Endodermal cell (in vitro differentiated cells): ENCODE data around the gene GAP43. TPM values are rescaled to one million over a fixed set of nuclear protein-coding genes. Genes with fewer than 3 reads are reported as not detected.

Experiments used
- DNase-seq: peaks from one replicate; pipeline ENCODE4 v3.0.0-alpha.2; 2017
- H3K27ac ChIP-seq: 2 replicates; pipeline ENCODE4 v1.5.1; 2013; ENCODE audit warnings: mild to moderate bottlenecking, low read depth, low read length, moderate library complexity
- H3K27me3 ChIP-seq: 2 replicates; pipeline ENCODE4 v1.6.1; 2013; ENCODE audit warnings: mild to moderate bottlenecking, low read length, moderate library complexity; ENCODE audit not compliant: insufficient read depth, control insufficient read depth, poor library complexity, severe bottlenecking
- H3K36me3 ChIP-seq: 2 replicates; pipeline ENCODE4 v1.7.0; 2013; ENCODE audit warnings: mild to moderate bottlenecking, low read length, moderate library complexity; ENCODE audit not compliant: control insufficient read depth, insufficient read depth
- H3K4me1 ChIP-seq: one replicate; pipeline ENCODE4 v1.7.0; 2013; ENCODE audit warnings: low read length; ENCODE audit not compliant: control insufficient read depth, insufficient read depth
- H3K4me3 ChIP-seq: 2 replicates; pipeline ENCODE4 v1.5.1; 2013; ENCODE audit warnings: mild to moderate bottlenecking, low read length, moderate library complexity
- H3K9ac ChIP-seq: 2 replicates; pipeline ENCODE4 v1.6.1; 2013; ENCODE audit warnings: mild to moderate bottlenecking, low read length, moderate library complexity; ENCODE audit not compliant: poor library complexity, severe bottlenecking; ENCODE audit errors: extremely low read depth
- H3K9me3 ChIP-seq: 2 replicates; pipeline ENCODE4 v1.6.1; 2013; ENCODE audit warnings: mild to moderate bottlenecking, low read length, moderate library complexity; ENCODE audit not compliant: control insufficient read depth
- H3K27ac Mint-ChIP-seq: 2 replicates; pipeline ENCODE4 v1.8.0; 2020; ENCODE audit warnings: mixed read lengths
- H3K27me3 Mint-ChIP-seq: 2 replicates; pipeline ENCODE4 v1.8.0; 2021; ENCODE audit warnings: mild to moderate bottlenecking, mixed read lengths; ENCODE audit not compliant: insufficient read depth
- H3K36me3 Mint-ChIP-seq: 2 replicates; pipeline ENCODE4 v1.8.0; 2020; ENCODE audit warnings: low read depth, mixed read lengths
- H3K4me1 Mint-ChIP-seq: 2 replicates; pipeline ENCODE4 v1.8.0; 2020; ENCODE audit warnings: mixed read lengths
- H3K4me3 Mint-ChIP-seq: 2 replicates; pipeline ENCODE4 v1.8.0; 2020; ENCODE audit warnings: mild to moderate bottlenecking, moderate library complexity, mixed read lengths
- H3K9me3 Mint-ChIP-seq: 2 replicates; pipeline ENCODE4 v1.8.0; 2020; ENCODE audit warnings: mild to moderate bottlenecking, mixed read lengths
- CTCF ChIP-seq: fragments of 200-600 bp; sonication (generic); conservative IDR thresholded peaks from 2 replicates; pipeline ENCODE4 v1.5.0; 2021; ENCODE audit warnings: antibody characterized with exemption, mild to moderate bottlenecking
- WGBS, 2 experiments: methylation state at CpG; one replicate each; pipeline versions ENCODE4 v1.1.5 to v1.1.7; 2013; ENCODE audit warnings: missing lambda C conversion rate in 2 of 2, mixed read lengths in 1 of 2; ENCODE audit not compliant: insufficient coverage in 1 of 2, insufficient read length in 1 of 2; 5-methylcytosine and 5-hydroxymethylcytosine counted together
- total RNA-seq, 2 donors: library from RNA; stranded (reverse); fragmentation: NEBNext Ultra II Directional in 1 of 2; extraction: Animal tissue kit (Norgen Biotek cat#: 25700) in 1 of 2; gene quantifications; 2 replicates in 1 of 2; 3 replicates in 1 of 2; pipeline ENCODE4 v1.2.1, GENCODE V29; 2021

Gene GAP43
- total RNA-seq, 2 donors from 2014 or later = 1.5 to 8.0 TPM

GRCh38 chr3:115652738-115653137 is 29.4 kb downstream of the GAP43 start:
- Mint-ChIP-seq H3K9me3 (no peaks in the 10 kb centered on the region), H3K27me3 (no peaks in the 10 kb centered on the region)
- H3K9me3 ChIP-seq = peaks cover 1% of the 10 kb centered on the region

GRCh38 chr3:115655761-115656282 is 32.5 kb downstream of the GAP43 start:
- peaks cover 12% of the 10 kb centered on the region for H3K4me1 ChIP-seq
- no peaks in the 10 kb centered on the region for H3K27me3 Mint-ChIP-seq
- no peak overlapping the region for H3K4me3 ChIP-seq
- no peak overlapping the region for H3K4me3 Mint-ChIP-seq
- H3K36me3 ChIP-seq = no peaks in the 10 kb centered on the region
- peaks cover 29% of the 10 kb centered on the region for H3K4me1 Mint-ChIP-seq
- TF ChIP-seq CTCF = no peak
- H3K27ac Mint-ChIP-seq = no peak overlapping the region
- no peaks in the 10 kb centered on the region for H3K27me3 ChIP-seq
- H3K36me3 Mint-ChIP-seq = no peaks in the 10 kb centered on the region
- H3K27ac ChIP-seq = no peak overlapping the region
- WGBS, 2 experiments = 93 to 100% methylated on average over 1 to 2 of the region's 2 CpGs
- H3K9me3 ChIP-seq = no peaks in the 10 kb centered on the region
- no peaks in the 10 kb centered on the region for H3K9me3 Mint-ChIP-seq
- no peak for DNase-seq
- H3K9ac ChIP-seq = no peak overlapping the region

More at GRCh38 chr3:115652738-115653137, 29.4 kb downstream of the GAP43 start:
- Mint-ChIP-seq H3K4me3 (no peak overlapping the region), H3K36me3 (no peaks in the 10 kb centered on the region), H3K27ac (no peak overlapping the region), H3K4me1 (peaks cover 5% of the 10 kb centered on the region)
- Histone ChIP-seq H3K4me3 (no peak overlapping the region), H3K27me3 (no peaks in the 10 kb centered on the region), H3K4me1 (peaks cover 3% of the 10 kb centered on the region), H3K36me3 (no peaks in the 10 kb centered on the region), H3K27ac (no peak overlapping the region), H3K9ac (no peak overlapping the region)
- 94 to 98% methylated on average over 2 of the region's 2 CpGs for WGBS, 2 experiments
- no peak for TF ChIP-seq CTCF
- DNase-seq = no peak

GRCh38 chr3:115657168-115657567 is 33.9 kb downstream of the GAP43 start:
- peak; percentile 67 for TF ChIP-seq CTCF
- 90 to 91% methylated on average over 1 to 5 of the region's 5 CpGs for WGBS, 2 experiments
- no peak overlapping the region for H3K9ac ChIP-seq

More at GRCh38 chr3:115657168-115657567, 33.9 kb downstream of the GAP43 start:
- no peak for DNase-seq
- Histone ChIP-seq H3K36me3 (no peaks in the 10 kb centered on the region), H3K4me1 (peaks cover 12% of the 10 kb centered on the region), H3K4me3 (no peak overlapping the region), H3K27ac (no peak overlapping the region), H3K27me3 (no peaks in the 10 kb centered on the region), H3K9me3 (no peaks in the 10 kb centered on the region)
- no peaks in the 10 kb centered on the region for H3K9me3 Mint-ChIP-seq
- no peaks in the 10 kb centered on the region for H3K36me3 Mint-ChIP-seq
- H3K4me1 Mint-ChIP-seq = peaks cover 33% of the 10 kb centered on the region
- H3K4me3 Mint-ChIP-seq = peak overlapping the region; percentile 68
- H3K27me3 Mint-ChIP-seq = no peaks in the 10 kb centered on the region
- H3K27ac Mint-ChIP-seq = peak overlapping the region; percentile 2
